Measurements from ENCODE around the gene C22orf39. TPM values are rescaled to one million over a fixed set of nuclear protein-coding genes. Genes with fewer than 3 reads are reported as not detected.

Gene C22orf39
- total RNA-seq, 1 experiment from 2014 or later, result 19.3 TPM

- no peaks in the 10 kb centered on the region for H3K9me3 ChIP-seq (ENCODE audit: control insufficient read depth, low read depth, low read length)
- peaks cover 4% of the 10 kb centered on the region for H3K23me2 ChIP-seq (ENCODE audit: insufficient read length, low read depth, low read length, poor library complexity, severe bottlenecking)
- no peak overlapping the region for H4K5ac ChIP-seq (ENCODE audit: insufficient read length, low read depth, low read length)
- H2BK120ac ChIP-seq (ENCODE audit: low read depth, low read length, poor library complexity, severe bottlenecking), result no peak overlapping the region
- peaks cover 2% of the 10 kb centered on the region for H4K20me1 ChIP-seq (ENCODE audit: control insufficient read depth, insufficient read depth, insufficient read length)
- no peak overlapping the region for H3T11ph ChIP-seq (ENCODE audit: low read length)
- no peak overlapping the region for H3K56ac ChIP-seq (ENCODE audit: insufficient read length, low read depth, low read length)
- H3K4me2 ChIP-seq (ENCODE audit: insufficient read depth, insufficient read length, low read length), result no peak overlapping the region
- H2BK5ac ChIP-seq (ENCODE audit: insufficient read length, low read length), result no peak overlapping the region
- H4K8ac ChIP-seq (replicated peaks; ENCODE audit: insufficient read length, low read depth, low read length), result no peak overlapping the region
- Mint-ChIP-seq H3K4me3 (no peak overlapping the region), H3K27me3 (ENCODE audit: low read depth) (peaks cover 19% of the 10 kb centered on the region), H3K9me3 (no peaks in the 10 kb centered on the region; a peak in 1 of 5 replicates), H3K4me1 (peaks cover 9% of the 10 kb centered on the region in 2 experiments), H3K36me3 (ENCODE audit: insufficient read depth in 1 of 3, low read depth in 3 of 3) (peaks cover 16 to 31% (median 31%) of the 10 kb centered on the region in 3 experiments; a peak in 6 of 7 replicates), H3K27ac (no peak overlapping the region)
- H4K91ac ChIP-seq (ENCODE audit: insufficient read length, low read depth, low read length), result no peak overlapping the region
- no peaks in the 10 kb centered on the region; the same call in 1 of the 2 replicates for H3K27me3 ChIP-seq (ENCODE audit: insufficient read depth, low read length)
- no peak overlapping the region for H2BK15ac ChIP-seq (ENCODE audit: low read depth, low read length)
- DNase-seq, result no peak
- H3K14ac ChIP-seq (ENCODE audit: insufficient read depth, low read length), result no peak overlapping the region
- no peak for TF ChIP-seq CTCF (conservative IDR thresholded peaks at IDR 0.05)
- H3K18ac ChIP-seq (ENCODE audit: insufficient read length, low read depth, low read length), result no peak overlapping the region
- H3K79me1 ChIP-seq (ENCODE audit: insufficient read depth, low read depth, low read length, poor library complexity, severe bottlenecking), result no peaks in the 10 kb centered on the region
- H3K79me2 ChIP-seq (ENCODE audit: insufficient read depth, low read length), result no peaks in the 10 kb centered on the region; the same call in 1 of the 2 replicates
- H3K23ac ChIP-seq (ENCODE audit: insufficient read length, low read depth, low read length), result no peak overlapping the region
- H3K9ac ChIP-seq (ENCODE audit: extremely low read depth, insufficient read length, low read length), result no peak overlapping the region
- no peak overlapping the region for H2AFZ ChIP-seq (ENCODE audit: low read length)
- no peak overlapping the region for H2BK20ac ChIP-seq (ENCODE audit: low read depth, low read length, poor library complexity, severe bottlenecking)
- no peak overlapping the region for H3K27ac ChIP-seq (ENCODE audit: insufficient read length, low read depth, low read length)
- H3K4ac ChIP-seq (ENCODE audit: low read depth, low read length), result no peak overlapping the region
- WGBS (ENCODE audit: extremely low coverage, insufficient read length, low lambda C conversion rate), result no CpG with 5 or more reads among the region's 2 CpGs
- H3K4me1 ChIP-seq (ENCODE audit: insufficient read depth, low read length), result no peaks in the 10 kb centered on the region
- H2AK5ac ChIP-seq (ENCODE audit: insufficient read length, low read length), result no peak overlapping the region
- no peak overlapping the region for H2BK12ac ChIP-seq (ENCODE audit: insufficient read length, low read depth, low read length)
Observed at GRCh38 chr22:19442166-19442565, 5.3 kb downstream of the C22orf39 start.

Data from H9 (cell line).